Kidney capillary endothelial cell (primary cell): ENCODE data around the gene KLHL8.
"Not testable (repeated sequence)": the region's sequence is repeated elsewhere in the genome, so short reads cannot be mapped to it uniquely, and the experiment has no call there.

Source experiments
- DNase-seq: peaks from one replicate; pipeline ENCODE4 v3.0.0-alpha.2; 2018; ENCODE audit warnings: low spot score

The KLHL8 gene

DNA sequence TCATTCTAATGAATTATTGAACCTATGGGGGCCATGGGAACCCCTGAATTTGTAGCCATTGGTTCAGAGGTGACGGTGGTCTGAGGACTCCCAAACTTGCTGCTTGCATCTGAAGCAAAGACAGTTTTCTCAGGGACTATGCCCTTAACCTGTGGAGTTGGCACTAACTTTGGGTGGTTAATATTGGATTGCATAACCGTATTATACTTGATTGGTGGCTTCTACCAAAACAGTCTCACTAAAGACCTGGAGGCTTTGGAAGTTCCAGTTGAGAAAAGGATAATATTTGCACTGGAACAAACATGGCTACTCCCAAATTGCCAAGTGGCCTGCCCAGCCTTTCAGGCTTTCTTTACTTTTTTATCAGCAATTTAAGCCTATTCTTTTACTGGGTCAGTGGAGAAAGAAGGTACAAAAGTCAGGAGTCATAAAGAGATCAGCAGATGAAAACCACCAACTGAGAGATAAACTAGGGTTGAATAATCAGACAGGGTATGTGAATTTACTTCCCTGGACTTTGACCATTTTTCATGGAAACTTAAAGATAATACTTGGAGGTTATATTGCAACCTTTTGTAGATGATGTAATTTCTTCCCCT lies 7.9 kb upstream of the KLHL8 start:
- DNase-seq = no peak

DNA sequence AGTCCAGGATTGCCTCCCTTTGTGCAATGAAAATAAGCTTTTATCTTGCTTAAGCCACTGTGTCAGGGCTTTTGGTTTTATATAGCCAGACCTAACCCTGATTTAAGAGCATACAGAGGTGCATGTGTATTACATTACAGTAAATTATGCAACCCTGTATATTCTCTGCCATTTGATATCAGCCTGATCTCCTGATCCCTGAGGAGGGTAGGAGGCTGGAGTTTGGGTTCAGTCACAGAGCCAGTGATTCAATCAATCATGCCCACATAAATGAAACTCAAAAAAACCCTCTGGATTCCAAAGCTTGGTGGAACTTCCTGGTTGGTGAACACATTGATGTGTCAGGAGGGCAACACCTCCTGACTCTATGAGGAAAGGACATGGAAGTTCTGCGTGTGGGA lies 7.3 kb upstream of the KLHL8 start:
- no peak for DNase-seq

DNA sequence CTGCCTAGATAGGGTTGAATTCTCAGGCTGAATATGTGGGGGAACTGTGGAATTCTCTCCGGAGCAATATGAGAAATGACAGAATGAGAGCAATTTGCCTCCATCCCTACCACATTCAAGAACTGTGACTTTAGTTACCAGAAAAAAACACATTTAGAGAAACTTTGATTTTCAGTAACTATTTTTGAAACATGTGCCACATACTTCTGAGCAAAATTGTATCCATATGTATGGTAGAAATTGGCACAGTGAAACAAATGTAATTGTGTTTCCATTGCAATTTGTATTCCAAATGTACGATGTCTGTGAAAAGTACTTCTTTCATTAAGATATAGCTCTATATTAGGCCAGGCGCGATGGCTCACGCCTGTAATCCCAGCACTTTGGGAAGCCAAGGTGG lies 5.5 kb upstream of the KLHL8 start:
- no peak for DNase-seq

DNA sequence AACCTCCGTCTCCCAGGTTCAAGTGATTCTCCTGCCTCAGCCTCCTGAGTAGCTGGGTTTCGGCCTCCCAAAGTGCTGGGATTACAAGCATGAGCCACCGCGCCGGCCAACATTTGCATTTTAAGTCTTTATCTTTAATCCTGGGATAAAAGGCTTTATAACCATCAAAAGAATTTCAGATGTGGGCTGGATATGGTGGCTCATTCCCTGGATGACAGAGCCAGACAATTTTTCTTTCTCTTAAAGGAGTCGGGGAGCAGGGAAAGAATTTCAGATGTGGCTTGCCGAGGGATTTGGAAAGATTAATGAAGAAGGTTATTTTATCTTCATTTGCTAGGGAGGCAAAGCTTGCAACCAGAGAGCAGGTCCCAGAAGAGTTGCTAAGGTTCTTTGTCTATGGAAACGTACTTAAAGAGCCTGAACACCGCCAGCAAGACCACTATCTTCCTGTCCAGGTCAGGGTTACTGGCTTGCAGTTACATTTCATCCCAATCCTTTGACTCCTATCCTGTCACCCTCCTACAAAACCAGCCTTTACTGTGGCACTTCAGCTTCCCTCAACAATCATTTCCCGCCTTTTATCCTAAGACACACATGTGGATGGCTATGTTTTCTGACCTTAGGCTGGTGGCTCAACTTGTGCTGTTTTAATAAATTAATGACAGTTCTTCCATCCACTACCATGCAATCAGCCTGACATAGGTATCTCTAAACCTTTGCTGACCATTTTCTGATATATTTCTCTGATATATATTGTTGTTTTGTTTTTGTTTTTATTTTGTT lies 3.9 kb upstream of the KLHL8 start:
- no peak for DNase-seq

DNA sequence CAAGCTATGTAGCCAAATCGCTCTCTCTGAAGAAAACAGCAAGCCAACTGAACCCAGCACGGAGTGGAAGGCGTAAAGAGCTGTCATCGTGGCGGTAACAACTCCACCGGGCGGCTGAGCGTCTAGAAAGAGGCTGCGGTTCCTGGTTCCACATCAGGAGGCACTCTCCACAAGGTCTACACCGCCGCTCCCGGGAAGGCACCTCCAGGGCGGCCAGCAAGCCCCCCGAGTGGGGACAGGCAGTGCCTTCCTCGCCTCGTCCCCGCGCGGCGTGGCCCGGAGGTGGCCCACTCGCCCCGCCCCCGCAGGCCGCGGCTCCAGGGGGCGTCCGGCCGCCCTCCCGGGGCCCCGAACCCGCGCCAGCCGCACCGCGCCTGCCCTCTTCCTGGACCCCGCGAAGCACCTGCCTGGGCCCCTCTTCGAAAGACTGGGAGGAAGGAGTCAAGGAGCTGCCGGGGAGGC lies 755 bp downstream of the KLHL8 start:
- DNase-seq = peak; percentile 19

DNA sequence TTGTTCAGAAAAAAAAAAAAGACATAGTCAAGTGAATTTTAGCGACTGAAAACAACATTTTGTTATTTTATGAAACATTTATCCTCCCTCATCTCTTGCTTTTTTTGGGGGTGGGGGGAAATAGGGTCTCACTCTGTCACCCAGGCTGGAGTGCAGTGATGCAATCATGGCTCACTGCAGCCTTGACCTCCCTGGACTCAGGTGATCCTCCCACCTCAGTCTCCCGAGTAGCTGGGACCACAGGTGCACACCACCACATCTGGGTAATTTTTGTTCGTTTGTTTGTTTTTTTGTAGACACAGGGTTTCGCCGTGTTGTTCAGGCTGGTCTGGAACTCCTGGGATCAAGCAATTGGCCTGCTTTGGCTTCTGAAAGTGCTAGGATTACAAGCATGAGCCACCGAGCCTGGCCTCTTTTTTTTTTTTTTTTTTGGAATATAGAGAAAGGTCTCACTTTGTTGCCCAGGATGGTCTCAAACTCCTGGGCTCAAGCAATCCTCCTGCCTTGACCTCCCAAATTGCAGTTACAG lies 3.1 kb downstream of the KLHL8 start:
- DNase-seq = not testable (repeated sequence)

DNA sequence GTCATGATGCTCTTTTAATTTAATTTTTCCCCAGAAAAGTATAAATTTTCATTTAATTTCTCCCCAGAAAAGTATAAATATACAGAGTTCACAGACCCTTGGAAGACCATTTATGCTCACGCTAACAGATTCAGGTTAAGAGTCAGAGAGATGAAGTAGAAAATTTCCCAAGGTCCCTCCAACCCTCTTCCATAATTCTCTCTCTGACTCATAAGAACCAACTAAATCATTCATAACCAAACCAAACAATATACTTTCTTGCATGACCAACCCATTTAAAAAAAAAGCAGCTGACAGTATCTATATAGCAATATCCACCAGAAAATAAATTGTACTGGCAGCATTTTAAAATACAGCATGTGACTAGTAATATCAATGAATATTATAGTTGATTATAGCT lies 3.9 kb downstream of the KLHL8 start:
- no peak for DNase-seq

DNA sequence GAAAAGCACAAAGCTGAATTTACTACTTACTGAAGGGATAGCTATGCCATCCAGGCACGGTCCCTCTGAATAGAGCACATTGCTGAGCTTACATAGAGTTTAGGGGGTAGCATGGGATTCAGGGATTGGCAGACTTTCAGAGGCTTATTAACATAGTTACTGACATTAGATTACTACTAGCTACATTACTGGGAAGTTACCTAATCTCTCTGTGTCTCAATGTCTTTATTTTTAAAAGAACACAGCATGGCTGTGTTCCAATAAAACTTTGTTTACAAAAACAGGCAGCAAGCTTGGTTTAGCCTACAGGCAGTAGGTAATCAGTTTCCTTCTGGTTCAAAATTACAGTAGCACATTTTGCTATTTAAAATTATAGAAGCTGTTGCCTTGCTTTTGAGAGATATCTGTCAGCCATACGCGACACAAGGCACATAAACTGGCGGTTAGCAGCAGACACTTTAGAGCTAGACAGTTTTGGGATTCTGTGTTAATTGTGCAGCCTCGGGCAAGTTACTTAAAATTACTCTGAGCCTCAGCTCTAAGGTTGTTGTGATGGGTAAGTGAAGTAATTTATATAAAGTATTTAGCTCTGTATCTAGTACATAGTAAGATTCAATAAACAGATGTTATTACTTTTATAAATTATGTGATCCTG lies 6.9 kb downstream of the KLHL8 start:
- no peak for DNase-seq

DNA sequence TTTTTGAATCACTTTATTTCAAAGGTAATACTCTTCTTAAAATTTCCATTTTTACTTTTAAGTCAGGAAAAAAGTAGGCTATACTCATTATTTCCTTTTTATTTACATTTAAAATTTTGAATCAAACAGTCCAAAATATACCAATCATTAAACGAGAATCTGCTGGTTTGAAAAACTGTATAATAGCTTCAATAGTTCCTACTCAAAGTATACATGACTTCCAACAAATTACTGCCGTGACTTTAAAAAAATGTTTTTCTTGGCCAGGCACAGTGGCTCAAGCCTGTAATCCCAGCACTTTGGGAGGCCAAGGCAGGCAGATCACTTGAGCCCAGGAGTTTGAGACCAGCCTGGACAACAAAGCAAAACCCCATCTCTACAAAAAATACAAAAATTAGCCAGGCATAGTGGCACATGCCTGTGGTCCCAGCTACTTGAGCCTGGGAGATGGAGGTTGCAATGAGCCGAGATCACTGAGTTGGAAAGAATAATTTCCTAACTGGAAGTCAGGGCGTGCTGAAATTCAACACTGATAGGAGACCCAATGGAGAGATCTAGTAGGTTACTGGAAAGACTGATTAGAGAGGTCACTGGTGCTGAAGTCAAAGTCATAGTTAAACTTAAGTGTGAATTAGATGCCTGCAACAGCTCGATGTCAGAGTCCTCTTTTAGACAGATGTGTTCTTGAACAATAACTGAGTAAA lies 9.0 kb downstream of the KLHL8 start:
- DNase-seq = no peak

DNA sequence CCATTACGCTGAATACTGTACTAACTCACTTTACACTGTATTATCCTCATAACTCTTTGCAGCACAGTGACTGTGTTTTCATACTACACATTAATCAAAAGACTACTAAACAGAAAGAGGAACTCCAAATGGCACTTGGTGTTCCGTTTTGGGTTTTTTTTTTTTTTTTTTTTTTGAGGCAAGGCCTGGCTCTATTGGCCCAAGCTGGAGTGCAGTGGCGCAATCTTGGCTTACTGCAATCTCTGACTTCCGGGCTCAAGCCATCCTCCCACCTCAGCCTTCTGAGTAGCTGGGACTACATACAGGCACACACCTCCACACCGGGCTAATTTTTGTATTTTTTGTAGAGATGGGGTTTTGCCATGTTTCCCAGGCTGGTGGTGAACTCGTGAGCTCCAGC lies 10.7 kb downstream of the KLHL8 start:
- DNase-seq = no peak

DNA sequence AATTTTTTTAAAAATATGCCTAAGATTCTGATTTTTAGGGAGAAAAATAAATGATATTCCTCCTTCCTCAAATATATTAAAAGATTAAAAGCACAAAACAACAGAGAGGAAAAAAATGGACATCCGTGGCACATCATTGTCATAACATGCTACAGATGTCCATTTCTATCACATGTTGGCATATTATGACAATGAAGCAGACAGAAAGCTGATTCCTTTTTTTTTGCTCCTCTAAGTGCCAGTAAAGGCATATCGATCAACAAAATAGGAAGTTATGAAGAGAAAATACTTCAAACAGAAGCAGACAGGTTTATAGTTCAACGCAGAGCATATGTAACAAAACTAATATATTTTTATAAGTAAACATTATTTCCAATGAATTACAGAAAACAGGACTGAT lies 11.2 kb downstream of the KLHL8 start:
- DNase-seq = no peak

DNA sequence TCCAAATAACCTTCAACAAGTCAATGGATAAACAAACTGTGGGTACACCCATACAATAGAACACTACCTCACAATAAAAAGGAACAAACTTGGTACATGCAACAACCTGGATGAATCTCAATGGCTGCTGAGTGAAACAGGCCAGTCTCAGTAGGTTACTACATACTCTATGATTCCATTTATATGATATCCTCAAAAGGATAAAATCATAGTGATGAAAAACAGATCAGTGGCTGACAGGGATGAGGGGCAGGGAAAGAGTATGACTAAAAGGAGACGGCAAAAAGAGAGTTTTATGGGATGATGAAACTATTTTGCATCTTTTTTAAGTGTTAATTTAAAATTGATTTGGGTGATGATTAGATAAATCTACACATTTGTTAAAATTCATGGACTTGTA lies 15.9 kb downstream of the KLHL8 start:
- DNase-seq = no peak

DNA sequence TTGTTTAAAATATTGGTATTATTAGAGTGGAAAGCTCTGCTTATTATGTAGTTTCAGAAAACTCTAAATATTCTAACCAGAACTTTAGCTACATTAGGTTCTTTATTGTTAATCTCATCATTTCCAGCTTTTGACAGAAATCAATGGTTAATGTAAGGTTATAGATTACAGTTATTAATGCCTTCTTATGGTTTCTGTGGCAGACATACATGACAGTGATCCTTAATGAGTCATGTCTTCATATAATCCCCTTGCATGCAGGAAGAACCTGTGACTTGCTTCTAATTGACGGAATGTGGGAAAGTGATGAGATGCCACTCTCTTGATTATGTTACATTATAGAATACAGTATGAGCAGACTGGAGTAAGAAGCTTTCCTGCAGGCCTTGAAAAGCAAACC lies 23.5 kb downstream of the KLHL8 start:
- DNase-seq = no peak

DNA sequence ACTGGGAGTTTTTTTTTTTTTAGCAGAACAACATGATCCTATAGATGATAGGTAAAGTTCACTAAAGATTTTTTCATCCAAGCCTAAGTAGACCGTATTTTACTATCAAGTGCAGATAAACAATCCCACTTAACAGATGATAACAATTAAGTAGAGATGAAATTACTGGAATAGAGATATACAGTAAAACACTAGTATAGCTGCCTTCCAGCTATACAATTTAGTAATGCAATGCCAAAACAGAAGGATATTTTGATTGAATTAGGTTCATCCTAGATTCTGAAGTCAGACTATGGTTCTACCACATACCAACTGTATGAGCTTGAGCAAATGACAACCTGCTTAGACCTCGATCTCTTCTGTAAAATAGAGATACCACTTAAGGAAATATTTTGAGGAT lies 24.3 kb downstream of the KLHL8 start:
- DNase-seq = no peak

DNA sequence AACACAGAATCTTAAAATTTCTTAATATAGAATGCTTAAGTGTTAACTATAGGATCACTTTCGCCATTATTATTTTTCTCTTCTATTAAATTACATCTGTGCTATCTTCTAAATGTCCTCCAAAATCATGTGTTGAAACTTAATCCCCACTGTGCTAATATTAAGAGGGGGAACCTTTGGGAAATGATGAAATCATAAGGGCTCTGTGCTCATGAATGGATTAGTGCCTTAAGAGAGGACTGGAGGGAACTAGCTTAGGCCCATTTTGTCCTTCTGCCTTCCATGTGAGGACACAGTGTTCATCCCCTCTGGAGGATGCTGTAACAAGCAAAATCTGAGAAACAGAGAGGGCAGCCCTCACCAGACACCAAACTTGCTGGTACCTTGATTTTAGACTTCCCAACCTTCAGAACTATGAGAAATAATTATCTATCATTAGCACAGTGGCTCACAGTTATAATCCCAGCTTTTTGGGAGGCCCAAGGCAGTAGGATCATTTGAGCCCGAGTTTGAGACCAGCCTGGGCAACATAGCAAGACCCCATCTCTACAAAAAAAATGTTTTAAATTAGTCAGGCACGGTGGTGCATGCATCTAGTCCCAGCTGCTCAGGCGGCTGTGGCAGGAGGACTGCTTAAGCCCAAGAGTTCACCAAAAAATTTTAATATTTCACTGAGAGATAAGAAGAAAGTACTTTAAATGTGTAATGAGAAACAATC lies 26.3 kb downstream of the KLHL8 start:
- no peak for DNase-seq

DNA sequence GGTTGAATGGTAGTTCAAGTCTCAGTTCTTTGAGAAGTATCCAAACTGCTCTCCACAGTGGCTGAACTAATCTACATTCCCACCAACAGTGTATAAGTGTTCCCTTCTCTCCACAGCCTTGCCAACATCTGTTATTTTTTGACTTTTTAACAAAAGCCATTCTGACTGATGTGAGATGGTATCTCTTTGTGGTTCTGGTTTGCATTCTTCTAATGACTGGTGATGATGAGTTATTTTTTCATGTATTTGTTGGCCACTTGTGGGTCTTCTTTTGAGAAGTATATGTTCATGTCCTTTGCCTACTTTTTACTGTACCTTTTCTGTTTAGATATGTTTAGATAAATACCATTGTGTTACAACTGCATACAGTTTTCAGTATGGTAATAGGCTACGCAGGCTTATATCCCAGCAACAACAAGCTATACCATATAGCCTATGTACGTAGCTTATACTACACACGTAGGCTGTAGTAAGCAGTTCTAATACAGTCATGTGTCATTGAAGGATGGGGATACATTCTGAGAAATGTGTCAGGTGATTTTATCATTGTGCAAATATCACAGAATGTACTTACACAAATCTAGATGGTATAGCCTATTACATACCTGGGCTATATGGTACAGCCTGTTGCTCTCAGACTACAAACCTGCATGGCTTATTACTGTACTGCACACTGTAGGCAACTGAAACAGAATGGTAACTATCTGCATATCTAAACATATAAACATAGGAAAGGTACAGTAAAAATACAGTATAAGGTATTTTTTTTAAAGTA lies 28.1 kb downstream of the KLHL8 start:
- no peak for DNase-seq

DNA sequence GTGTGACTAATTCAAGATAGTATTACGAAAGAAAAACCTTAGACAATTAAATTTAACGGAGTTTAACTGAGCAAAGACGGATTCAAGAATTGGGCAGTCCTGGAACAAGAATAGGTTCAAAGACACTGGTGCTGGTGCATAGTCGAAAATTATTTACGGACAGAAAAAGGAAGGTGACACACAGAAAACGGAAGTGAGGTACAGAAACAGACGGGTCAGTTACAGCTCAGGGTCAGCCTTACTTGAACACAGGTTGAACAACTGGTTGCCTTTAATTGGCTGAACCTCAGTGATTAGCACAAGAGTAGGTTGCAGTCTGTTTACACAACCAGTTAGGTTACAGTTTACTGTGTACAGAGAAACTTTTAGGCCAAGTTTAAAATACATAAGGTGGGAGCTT lies 31.5 kb downstream of the KLHL8 start:
- DNase-seq = no peak

DNA sequence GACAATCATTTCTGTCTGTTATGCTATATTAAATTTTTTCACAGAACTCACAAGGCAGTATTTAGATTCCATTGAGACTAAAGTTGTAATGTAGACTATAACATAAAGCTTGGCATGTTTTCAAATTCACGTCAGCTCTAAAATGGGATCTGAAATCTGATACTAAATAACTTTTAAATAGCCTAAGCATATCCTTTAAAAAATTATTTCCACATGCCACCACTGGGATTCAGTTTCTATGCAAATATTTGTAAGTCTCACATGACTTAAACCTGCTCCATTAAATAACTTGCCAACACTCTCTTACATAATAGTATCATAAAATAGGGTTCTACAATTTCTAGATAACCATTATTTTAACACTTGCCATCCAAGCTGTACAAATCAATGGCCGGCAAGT lies 32.4 kb downstream of the KLHL8 start:
- DNase-seq = no peak

DNA sequence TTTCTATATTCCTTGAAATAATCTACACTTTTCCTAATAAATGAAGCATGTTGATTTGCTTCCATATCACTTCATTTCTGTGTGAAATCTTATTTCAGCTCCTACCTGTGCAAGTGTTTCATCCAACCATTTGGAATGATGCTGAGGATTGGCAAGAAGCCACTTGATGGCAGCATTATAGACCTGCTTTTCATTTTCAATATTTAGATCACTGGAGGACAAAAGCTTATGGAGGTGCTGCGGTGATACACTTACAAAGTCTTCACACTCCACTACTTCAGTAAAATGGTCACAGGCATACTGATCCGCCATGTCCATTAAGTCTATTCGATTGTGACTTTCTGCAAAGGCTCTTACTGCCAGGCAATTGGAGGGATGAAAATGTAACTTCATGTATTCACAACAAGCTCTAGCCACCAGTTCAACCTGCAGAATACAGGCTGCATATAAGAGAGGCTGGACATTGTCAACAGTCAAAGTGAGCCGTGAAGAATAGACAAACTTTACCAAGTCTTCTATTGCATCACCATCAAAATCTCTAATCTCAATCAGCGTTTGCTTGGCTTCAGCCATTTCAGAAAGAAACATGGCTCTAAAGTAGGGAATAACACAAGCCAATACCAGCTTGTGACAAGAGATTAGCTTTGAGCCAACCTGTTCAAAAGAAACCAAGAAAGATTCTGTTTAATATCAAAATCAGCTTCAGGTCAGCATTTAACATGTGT lies 35.1 kb downstream of the KLHL8 start:
- DNase-seq = no peak

DNA sequence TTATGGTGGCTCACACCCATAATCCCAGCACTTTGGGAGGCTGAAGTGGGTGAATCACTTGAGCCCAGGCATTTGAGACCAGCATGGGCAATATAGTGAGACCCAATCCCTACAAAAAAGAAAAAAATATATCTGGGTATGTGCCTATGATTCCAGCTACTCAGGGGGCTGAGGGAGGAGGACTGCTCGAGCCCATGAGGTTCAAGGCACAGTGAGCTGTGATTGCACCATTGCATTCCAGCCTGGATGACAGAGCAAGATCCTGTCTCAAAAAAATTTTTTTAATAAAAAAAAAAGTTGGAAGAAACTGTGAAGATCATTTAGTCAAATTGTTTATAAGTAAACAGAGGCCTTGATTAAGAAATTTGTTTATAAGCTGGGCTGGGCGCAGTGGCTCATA lies 39.7 kb downstream of the KLHL8 start:
- no peak for DNase-seq
